Glomerular endothelial cell (primary cell): ENCODE measurements around the gene ALG3. TPM values are rescaled to one million over a fixed set of nuclear protein-coding genes. Genes with fewer than 3 reads are reported as not detected.
"Not testable (repeated sequence)": the region's sequence is repeated elsewhere in the genome, so short reads cannot be mapped to it uniquely, and the experiment has no call there.

Source experiments
- DNase-seq: peaks from one replicate; pipeline ENCODE4 v3.0.0-alpha.2; 2011; ENCODE audit warnings: low read depth, low spot score; ENCODE audit errors: extremely low read depth
- total RNA-seq: library from RNA; depleted of rRNA; stranded (reverse); fragments of >200 nt; gene quantifications from 2 replicates; pipeline ENCODE4 v1.2.3, GENCODE V29; 2015

ALG3 gene
- total RNA-seq: 68.3 and 72.4 TPM in 2 replicates

DNA sequence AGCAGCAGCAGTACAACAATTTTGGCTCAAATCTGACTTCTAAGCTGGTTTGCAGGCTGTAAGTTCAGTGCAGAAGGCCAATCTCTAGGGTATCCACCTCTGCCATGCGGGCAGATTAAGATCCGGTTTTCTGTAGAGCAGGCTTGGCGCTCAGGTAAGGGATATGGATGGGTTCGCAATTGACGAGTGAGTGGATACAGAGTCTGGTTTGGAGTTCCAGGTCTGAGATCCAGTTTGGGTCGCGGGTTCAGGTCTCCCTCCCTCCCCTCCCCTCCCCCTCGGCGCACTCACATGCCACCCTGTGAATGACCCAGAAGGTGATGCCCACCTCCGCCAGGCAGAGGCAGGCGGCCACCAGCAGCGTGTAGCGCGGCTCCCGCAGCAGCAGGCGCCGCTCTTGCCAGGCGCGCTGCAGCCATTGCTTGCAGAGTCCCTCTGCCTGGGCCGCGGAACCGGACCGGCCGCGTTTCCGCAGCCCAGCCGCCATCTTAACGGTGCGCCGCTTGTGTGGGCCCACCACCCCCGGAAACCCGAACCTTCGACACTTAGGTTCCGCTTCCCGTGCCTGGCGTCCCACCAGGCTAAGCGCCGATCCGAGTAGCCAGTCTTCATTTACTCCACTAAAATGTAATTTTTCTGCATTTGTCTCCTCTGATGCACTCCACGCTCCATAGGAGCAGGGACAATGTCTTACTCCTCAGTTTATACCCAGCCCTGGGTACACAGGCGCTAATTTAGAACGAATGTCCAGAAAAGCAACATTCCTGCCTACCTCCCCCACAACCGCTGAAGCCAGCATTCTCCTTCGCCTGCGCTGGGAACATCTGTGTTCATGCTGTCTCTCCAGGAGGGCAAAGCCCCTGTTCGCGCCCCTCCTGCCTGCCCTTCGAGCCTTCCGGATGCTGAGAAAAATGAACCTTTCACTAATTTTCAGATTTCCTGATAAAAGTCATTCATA lies at the start of gene ALG3:
ALG3 (minus strand) TSS at position 509 of the 958 bp plus-strand sequence; CDS start at position 487, 22 bp downstream.
- DNase-seq: no peak

DNA sequence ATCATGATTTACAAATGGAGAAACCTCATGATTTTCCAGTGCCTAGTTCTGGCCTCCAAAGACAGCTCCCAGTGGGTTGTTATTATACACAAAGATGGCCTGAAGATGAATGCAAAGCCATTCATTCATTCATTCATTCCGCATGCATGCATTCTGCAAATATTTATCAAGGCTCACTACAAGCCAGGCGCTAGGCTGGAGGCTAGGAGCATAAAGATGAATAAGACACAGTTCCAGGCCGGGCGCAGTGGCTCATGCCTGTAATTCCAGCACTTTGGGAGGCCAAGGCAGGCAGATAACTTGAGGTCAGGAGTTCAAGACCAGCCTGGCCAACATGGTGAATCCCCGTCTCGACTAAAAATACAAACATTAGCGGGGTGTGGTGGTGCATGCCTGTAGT lies 47.9 kb upstream of the ALG3 start:
- DNase-seq: no peak

DNA sequence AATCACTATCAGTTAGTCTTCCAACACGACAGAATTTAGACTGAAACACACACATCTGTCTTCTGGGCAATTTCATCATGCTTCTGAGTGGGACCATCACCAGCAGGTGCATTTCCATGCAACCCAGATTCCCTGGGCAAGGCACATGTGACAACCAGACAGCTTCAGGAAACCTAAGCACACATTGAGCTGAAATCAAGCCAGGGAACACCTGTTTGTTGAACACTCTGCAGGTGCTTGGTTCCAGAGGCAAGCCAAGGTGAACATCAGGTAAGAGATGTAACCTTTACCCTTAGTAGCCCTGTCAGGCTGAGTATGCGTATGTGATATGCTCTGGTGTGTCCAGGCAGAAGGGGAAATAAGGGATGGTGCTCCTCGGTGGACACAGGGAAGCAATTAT lies 47.0 kb upstream of the ALG3 start:
- no peak for DNase-seq

DNA sequence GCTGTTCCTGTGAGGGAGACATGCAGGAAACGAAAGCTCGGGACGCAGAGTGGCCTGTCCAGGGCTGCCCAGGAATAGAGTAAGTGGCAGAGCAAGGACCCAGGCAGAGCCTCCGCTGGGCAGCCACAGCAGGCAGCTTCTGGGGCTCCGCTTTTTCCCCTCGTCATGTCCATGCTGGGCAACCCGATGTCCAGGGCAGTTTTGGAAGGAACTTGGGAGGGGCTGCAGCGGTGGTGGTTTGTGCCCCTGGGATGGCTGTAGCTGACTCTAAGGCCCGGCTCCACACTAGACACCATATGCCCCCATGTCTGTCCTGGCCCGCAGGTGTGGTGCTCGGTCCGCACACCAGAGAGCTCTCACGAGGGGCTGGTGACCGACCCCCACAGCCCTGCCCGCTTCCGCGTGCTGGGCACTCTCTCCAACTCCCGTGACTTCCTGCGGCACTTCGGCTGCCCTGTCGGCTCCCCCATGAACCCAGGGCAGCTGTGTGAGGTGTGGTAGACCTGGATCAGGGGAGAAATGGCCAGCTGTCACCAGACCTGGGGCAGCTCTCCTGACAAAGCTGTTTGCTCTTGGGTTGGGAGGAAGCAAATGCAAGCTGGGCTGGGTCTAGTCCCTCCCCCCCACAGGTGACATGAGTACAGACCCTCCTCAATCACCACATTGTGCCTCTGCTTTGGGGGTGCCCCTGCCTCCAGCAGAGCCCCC lies 43.1 kb upstream of the ALG3 start:
- no peak for DNase-seq

DNA sequence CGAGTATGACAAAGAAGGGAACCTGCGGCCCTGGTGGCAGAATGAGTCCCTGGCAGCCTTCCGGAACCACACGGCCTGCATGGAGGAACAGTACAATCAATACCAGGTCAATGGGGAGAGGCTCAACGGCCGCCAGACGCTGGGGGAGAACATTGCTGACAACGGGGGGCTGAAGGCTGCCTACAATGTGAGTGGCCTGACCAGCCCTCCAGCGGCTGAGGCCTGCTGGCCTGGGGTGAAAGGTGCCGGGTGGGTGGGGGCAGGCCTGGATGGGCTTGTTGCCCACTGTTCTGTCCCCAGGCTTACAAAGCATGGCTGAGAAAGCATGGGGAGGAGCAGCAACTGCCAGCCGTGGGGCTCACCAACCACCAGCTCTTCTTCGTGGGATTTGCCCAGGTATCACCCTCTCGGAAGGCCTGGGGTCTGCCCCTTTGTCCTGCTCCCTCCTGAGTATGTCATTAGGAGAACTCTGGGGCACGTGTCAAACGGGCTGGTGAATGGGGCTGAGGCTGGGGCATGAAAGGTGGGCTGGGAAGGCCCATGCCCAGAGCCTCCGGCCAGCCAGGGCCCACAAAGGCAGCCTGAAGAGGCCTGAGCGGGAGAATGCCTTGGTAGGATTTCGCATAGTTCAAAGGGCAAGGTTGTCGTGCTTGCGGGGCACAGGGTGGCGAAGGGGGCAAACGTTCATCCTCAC lies 42.4 kb upstream of the ALG3 start:
- DNase-seq: no peak

DNA sequence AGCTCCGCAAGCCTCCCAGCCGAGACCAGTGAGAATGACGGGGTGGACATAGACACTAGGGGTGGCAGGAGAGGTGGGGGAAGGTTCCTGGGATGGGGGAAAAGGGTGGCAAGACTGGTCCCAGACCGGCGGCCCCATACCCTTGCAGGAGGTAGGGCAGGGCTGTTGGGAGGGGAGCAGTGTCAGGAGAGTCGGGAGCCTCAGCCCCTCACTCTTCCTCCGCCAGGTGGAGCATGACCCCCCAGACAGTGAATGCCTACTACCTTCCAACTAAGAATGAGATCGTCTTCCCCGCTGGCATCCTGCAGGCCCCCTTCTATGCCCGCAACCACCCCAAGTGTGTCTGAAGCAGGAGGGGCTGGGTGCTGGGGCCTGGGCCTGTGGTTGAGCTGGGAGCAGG lies 41.6 kb upstream of the ALG3 start:
- no peak for DNase-seq

DNA sequence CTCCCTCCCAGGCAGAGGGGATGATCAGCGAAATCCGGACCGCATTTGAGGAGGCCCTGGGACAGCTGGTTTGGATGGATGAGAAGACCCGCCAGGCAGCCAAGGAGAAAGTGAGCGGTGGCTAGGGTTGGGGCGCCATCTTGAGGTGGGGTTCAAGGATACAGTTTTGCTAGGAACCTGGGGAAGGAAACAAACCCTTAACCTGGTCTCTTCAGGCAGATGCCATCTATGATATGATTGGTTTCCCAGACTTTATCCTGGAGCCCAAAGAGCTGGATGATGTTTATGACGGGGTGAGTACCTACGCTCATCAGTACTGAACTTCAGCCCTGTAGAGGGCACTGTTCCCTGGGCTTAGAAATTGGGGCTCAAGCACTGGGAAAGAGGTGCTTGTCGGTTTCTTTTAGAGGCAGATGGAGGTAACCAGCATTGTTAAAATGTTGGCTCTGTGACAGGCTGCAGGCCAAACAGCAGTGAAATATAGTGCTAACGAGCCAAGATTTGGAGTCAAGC lies 40.7 kb upstream of the ALG3 start:
- DNase-seq: no peak

DNA sequence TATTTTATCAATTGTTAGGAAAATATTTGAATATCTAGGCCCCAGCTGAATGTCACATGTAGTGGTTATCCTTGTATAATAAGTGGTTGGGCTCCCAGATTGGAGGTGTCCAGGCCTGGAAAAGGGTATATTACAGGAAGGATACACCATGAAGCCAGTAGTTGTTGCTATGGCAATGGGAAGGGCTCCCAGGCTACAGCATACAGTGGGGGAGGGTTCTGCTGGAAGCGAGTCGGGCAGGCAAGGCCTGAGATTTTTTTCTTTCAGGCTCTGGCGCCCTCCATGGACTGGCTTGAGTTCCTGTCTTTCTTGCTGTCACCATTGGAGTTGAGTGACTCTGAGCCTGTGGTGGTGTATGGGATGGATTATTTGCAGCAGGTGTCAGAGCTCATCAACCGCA lies 35.9 kb upstream of the ALG3 start:
- DNase-seq: no peak

DNA sequence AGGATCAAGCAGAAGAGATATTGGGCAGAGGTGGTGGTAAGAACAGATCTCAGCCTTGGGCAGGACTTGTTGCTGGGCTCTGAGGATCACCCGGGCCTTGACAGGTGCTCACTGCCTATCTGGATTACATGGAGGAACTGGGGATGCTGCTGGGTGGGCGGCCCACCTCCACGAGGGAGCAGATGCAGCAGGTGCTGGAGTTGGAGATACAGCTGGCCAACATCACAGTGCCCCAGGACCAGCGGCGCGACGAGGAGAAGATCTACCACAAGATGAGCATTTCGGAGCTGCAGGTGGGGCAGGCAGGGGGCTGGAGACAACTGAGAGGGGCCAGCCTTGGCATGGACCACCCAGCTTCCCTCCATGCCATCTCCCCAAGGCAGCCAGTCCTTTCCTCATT lies 34.9 kb upstream of the ALG3 start:
- DNase-seq: no peak

DNA sequence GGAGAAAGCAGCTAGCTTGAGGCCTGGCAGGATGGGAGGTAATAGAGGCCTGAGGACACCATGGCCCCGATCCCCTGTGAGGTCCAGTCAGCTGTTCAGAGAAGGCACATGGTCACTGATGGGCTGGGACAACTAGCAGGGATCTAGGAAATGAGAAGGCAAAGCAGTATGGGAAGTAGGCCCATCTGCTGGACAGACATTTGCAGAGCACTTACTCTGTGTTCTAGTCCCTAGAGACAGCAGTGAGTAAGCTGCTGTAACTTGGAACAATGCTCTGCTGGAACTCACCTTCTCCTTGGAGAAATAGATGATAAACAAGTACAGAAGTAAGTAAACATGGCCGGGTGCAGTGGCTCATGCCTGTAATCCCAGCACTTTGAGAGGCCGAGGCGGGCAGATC lies 34.2 kb upstream of the ALG3 start:
- no peak for DNase-seq

DNA sequence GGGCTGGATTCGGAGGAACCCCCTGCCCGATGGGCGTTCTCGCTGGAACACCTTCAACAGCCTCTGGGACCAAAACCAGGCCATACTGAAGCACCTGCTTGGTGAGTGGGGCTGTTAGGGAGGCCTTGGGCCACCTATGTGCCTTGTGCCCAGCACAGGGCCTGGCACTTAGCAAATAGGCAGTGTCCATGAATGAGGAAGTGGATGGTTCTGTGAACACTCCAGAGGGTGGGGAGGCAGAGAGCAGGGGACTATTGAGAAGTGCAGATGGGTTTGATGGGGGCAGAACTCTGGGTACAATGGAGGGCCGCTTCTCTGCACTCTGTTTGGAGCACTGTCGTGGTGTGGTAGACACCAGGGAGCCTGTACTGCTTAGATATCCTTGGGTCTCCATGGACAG lies 28.6 kb upstream of the ALG3 start:
- DNase-seq: no peak

DNA sequence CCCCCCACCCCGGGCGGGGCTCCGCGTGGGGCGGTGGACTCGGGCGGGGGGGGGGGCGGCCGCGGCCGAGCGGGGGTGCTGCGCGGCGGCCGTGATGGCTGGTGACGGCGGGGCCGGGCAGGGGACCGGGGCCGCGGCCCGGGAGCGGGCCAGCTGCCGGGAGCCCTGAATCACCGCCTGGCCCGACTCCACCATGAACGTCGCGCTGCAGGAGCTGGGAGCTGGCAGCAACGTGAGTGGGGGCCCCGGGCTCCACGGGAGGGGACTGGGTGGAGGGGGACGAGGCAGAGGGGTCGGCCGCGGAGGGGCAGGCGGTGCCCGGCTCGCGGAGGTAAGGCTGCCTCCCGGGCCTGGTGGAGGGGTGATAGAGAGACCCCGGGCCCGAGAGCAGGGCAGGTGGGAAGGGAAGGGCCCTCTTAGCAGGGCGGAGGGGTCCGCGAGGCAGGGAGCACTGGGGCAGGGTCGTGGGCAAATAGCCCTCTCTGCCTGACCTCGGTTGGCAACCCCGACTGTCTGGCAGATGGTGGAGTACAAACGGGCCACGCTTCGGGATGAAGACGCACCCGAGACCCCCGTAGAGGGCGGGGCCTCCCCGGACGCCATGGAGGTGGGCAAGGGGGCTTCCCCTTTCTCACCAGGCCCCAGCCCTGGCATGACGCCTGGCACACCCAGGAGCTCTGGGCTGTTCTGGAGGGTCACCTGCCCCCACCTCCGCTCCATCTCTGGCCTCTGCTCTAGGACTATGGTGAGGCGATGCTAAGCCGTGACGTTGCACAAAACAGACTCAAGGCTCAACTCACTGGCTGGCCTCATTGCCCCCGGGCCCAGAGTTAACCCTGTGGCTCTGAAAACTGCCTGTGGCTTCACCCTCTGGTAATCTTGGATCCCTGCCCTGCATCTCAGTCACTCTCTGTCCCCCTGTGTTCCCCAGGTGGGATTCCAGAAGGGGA lies 27.5 kb upstream of the ALG3 start, which contains the start of gene ECE2:
ECE2 (plus strand) TSS at position 62 of the 950 bp plus-strand sequence; CDS start at position 194, 132 bp downstream.
- no peak for DNase-seq

DNA sequence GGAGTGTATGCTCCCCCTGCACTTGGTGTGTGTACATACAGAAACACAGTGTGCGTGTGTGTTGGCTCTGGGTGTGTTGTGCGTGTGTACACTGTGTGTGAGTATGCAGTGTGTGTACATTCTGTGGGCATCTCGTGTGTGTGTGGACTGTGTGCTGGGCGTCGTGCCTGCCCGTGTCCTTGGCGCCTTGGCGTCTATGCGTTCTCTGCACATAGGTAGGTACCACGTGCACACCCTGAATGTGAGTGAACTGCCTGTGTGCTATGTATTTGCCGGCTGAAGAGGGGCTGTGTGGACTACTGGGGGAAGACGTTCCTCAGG lies 26.6 kb upstream of the ALG3 start:
- DNase-seq: no peak

DNA sequence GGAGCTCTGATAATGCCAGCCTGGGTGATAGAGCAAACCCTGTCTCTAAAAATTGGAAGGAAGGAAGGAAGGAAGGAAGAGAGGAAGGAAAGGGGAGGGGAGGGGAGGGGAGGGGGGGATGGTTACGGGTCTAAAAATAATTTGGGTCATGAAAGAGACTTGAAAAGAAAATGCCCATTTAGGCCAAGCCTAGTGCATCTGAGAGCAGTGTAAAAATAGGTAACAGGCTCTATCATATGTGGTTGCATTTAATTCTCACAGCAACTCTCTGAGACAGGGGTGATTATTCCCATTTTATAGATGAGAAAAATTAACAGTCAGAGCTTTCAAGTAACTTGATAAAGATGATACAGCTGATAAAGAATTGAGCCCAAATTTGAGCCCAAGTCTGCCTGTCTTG lies 23.5 kb upstream of the ALG3 start:
- DNase-seq: no peak

DNA sequence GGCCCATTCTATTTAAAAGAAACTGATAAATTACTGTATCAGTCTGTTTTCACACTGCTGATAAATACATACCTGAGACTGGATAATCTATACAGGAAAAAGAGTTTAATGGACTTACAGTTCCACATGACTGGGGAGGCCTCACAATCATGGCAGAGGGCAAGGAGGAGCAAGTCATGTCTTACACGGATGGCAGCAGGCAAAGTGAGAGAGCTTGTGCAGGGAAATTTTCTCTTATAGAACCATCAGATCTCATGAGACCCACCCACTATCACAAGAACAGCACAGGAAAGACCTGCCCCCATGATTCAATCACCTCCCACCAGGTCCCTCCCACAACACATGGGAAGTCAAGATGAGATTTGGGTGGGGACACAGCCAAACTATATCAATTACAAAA lies 18.5 kb upstream of the ALG3 start:
- DNase-seq: not testable (repeated sequence)

DNA sequence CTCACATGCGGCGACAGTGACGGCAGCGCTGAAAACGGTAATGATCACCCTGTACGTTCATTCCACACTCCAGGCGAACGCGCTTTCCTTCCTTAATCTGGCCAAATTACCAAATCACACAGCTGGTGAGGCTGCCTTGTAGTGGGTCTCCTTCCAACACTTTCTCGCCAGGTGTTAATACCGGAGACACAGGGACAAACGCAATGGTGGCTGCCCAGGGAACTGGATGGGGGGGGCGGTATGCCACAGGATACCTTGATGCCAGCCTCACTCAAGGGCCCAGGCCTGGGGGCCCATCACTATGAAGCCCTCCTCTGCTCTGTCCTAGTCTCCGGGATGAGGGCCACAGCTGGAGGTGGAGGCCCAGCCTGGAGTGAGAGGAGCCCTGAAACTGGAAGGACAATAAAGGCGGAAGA lies 14.0 kb upstream of the ALG3 start:
- no peak for DNase-seq

DNA sequence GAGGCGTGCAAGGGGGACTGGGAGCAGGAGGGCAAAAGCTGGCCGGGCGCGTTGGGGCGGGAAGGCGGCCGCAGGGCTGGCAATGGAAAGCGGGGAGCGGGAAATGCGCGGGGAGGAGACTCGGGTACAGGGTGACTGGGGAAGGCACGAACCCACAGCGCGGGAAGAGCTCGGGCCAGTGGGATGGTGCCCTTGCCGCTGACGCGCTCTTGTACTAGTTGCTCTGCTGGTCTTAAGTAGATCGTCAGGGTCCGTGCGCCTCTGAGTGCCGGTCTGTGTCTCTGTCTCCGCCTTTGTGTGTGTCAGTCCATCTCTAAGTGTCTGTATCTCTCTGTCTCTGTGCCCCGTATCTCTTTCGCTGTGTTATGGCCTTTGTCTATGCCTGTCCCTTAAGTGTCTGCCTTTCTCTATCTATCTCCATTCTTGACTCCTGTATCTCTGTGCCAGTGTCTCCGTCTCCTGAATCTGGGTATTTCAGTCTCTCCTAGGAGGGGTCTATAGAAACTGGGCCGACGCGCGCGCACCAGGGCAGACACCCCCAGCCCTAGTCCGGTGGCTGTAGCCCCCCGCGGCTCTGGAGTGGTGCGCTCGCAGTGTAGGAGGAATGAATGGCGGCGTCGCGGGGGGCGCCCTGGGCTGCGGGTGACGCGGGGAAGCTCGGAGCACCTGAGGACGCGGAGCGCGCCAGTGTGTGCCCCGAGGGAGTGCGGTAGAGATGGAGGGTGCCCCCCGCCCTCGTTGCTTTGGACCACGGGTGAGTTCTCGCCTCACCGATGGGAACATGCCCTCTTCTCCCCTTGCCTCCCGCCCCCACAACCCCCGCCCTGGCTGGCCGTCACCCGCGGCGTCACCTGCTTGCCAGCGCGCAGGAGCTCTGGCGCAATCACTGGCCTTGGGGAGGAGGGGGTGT lies 13.3 kb upstream of the ALG3 start:
- no peak for DNase-seq

DNA sequence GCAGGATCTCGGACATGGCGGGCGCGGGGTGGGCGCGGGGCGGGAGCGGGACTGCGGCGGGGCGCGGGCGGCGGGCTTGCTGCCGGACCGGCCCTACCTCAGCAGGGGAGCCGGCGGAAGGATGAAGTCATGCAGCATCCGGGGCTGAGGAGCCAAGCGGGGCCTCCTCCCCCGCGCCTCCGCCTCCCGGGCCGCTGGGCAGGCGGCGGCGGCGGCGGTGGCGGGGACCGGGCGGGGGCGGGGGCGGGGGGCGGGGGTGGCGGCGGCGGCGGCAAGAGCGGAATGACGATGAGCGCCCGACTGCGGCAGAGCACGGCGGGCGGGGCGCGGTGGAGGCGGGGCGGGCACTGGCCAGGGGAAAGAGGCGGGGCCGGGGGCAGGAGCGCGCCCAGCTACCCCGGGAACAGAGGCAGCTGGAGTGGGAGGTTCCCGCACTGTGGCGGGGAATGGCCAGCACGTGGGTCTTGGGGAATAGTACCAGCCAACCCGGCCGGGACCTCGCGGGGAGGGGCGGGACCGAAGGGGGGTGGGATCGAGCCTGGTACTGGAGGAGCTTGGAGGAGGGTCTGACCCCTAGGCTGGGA lies 12.6 kb upstream of the ALG3 start, which contains the start of gene CAMK2N2:
CAMK2N2 (minus strand) TSS at position 284 of the 584 bp plus-strand sequence; CDS start at position 16, 268 bp downstream.
- no peak for DNase-seq
